HepG2 (cell line): ENCODE data around the gene FAM20A. TPM values are rescaled to one million over a fixed set of nuclear protein-coding genes. Genes with fewer than 3 reads are reported as not detected.

Experiments
- BATF2 ChIP-seq: sonication (generic); formaldehyde crosslinking; IDR thresholded peaks from 2 replicates; pipeline ENCODE4 v1.8.0; 2022; ENCODE audit warnings: mild to moderate bottlenecking, missing genetic modification reagents, moderate library complexity
- DNMT1 ChIP-seq: sonication (generic); formaldehyde crosslinking; IDR thresholded peaks from 2 replicates; pipeline ENCODE4 v1.5.1; 2020; ENCODE audit warnings: mild to moderate bottlenecking, missing genetic modification reagents
- E2F2 ChIP-seq: sonication (generic); formaldehyde crosslinking; IDR thresholded peaks from 2 replicates; pipeline ENCODE4 v1.4.0; 2020; ENCODE audit warnings: missing genetic modification reagents, borderline replicate concordance
- EZH2 ChIP-seq: conservative IDR thresholded peaks from 2 replicates; pipeline ENCODE4 v1.6.1; 2012; ENCODE audit warnings: mild to moderate bottlenecking, low read depth, low read length, moderate library complexity
- NR2F6 ChIP-seq, 2 experiments: IDR thresholded peaks; 2 replicates each; pipeline ENCODE4 v1.6.1; 2016; ENCODE audit warnings: antibody characterized with exemption in 1 of 2, mild to moderate bottlenecking in 1 of 2
- PHB2 ChIP-seq: fragments of 450-650 bp; IDR thresholded peaks from 2 replicates; pipeline ENCODE4 v1.6.1; 2018; ENCODE audit not compliant: partially characterized antibody
- SUZ12 ChIP-seq: fragments of 150-350 bp; IDR thresholded peaks from 2 replicates; pipeline ENCODE4 v1.6.1; 2014; ENCODE audit warnings: low read depth, low read length
- THRA ChIP-seq: sonication (generic); formaldehyde crosslinking; IDR thresholded peaks from 2 replicates; pipeline ENCODE4 v1.4.0; 2020; ENCODE audit warnings: missing genetic modification reagents, borderline replicate concordance
- TOE1 ChIP-seq: sonication (generic); formaldehyde crosslinking; IDR thresholded peaks from 2 replicates; pipeline ENCODE4 v1.4.0; 2020; ENCODE audit warnings: mild to moderate bottlenecking, missing genetic modification reagents
- TOPORS ChIP-seq: sonication (generic); formaldehyde crosslinking; IDR thresholded peaks from 2 replicates; pipeline ENCODE4 v1.8.0; 2023; ENCODE audit warnings: mild to moderate bottlenecking, missing genetic modification reagents
- ZNF263 ChIP-seq: sonication (generic); formaldehyde crosslinking; IDR thresholded peaks from 2 replicates; pipeline ENCODE4 v1.4.0; 2020; ENCODE audit warnings: missing genetic modification reagents
- ZNF766 ChIP-seq: sonication (generic); formaldehyde crosslinking; IDR thresholded peaks from 2 replicates; pipeline ENCODE4 v1.5.0; 2020; ENCODE audit warnings: missing genetic modification reagents, borderline replicate concordance
- ZNF768 ChIP-seq: sonication (generic); formaldehyde crosslinking; IDR thresholded peaks from 2 replicates; pipeline ENCODE4 v1.4.0; 2020; ENCODE audit warnings: missing genetic modification reagents
- polyA plus RNA-seq, 8 experiments: library from polyadenylated mRNA; depleted of rRNA in 3 of 8; stranded (reverse) in 7 of 8; unstranded in 1 of 8; fragments of >200 nt; fragmentation: Illumina TruSeq in 4 of 8; extraction: Trizol in 4 of 8; gene quantifications; 2 replicates each; pipeline versions ENCODE4 v1.2.1 to v1.2.3, GENCODE V29; 2011 to 2016; ENCODE audit warnings: low read depth in 4 of 8, missing spikeins in 1 of 8, mixed read lengths in 1 of 8; ENCODE audit not compliant: insufficient read depth in 1 of 8
- total RNA-seq, 5 experiments: library from RNA; depleted of rRNA; stranded (reverse); fragments of >200 nt; fragmentation: Illumina TruSeq; extraction: Trizol; gene quantifications; 2 replicates each; pipeline ENCODE4 v1.2.3, GENCODE V29; 2016; ENCODE audit warnings: low read depth in 1 of 5
- TF ChIP-seq, protein P1 (sequence below): IDR thresholded peaks from 2 replicates; pipeline ENCODE4 v1.6.1; 2016
- TF ChIP-seq, protein P2 (sequence below): sonication (generic); formaldehyde crosslinking; IDR thresholded peaks from 2 replicates; pipeline ENCODE4 v1.5.0; 2020; ENCODE audit warnings: missing genetic modification reagents
- TF ChIP-seq, protein P3 (sequence below): conservative IDR thresholded peaks from 2 replicates; pipeline ENCODE4 v1.6.1; 2018; ENCODE audit warnings: missing genetic modification reagents
- TF ChIP-seq, protein P4 (sequence below), 2 experiments: sonication (generic) in 1 of 2; formaldehyde crosslinking in 1 of 2; IDR thresholded peaks; 2 replicates each; pipeline versions ENCODE4 v1.5.1 to v1.6.1; 2011 to 2020; ENCODE audit warnings: borderline replicate concordance in 1 of 2, low read depth in 1 of 2, low read length in 1 of 2, mild to moderate bottlenecking in 1 of 2, missing genetic modification reagents in 1 of 2, moderate library complexity in 1 of 2

Gene FAM20A
- total and polyA plus RNA-seq, 2 of the 13 experiments (the other 11 are each of a cell fraction or from before 2014, with no cell fraction given), result 9.3 to 20.7 TPM

- TF ChIP-seq, protein P1, sequence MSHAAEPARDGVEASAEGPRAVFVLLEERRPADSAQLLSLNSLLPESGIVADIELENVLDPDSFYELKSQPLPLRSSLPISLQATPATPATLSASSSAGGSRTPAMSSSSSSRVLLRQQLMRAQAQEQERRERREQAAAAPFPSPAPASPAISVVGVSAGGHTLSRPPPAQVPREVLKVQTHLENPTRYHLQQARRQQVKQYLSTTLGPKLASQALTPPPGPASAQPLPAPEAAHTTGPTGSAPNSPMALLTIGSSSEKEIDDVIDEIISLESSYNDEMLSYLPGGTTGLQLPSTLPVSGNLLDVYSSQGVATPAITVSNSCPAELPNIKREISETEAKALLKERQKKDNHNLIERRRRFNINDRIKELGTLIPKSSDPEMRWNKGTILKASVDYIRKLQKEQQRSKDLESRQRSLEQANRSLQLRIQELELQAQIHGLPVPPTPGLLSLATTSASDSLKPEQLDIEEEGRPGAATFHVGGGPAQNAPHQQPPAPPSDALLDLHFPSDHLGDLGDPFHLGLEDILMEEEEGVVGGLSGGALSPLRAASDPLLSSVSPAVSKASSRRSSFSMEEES, result no peak
- no peak for TF ChIP-seq TOE1 (CRISPR knock-in tag)
- no peak for TF ChIP-seq ZNF263
- TF ChIP-seq NR2F6 (IDR thresholded peaks at IDR 0.05), result peak; percentile 69
- peak; percentile 68 for TF ChIP-seq NR2F6 (CRISPR knock-in tag; IDR thresholded peaks at IDR 0.05)
- TF ChIP-seq E2F2 (CRISPR knock-in tag), result no peak
- no peak for TF ChIP-seq EZH2
- TF ChIP-seq ZNF768, result peak; percentile 89
- TF ChIP-seq SUZ12, result no peak
- 0 out of 2 replicates have a peak, but pooled peaks have one; percentile 11 for TF ChIP-seq THRA (CRISPR knock-in tag)
- TF ChIP-seq, protein P2, sequence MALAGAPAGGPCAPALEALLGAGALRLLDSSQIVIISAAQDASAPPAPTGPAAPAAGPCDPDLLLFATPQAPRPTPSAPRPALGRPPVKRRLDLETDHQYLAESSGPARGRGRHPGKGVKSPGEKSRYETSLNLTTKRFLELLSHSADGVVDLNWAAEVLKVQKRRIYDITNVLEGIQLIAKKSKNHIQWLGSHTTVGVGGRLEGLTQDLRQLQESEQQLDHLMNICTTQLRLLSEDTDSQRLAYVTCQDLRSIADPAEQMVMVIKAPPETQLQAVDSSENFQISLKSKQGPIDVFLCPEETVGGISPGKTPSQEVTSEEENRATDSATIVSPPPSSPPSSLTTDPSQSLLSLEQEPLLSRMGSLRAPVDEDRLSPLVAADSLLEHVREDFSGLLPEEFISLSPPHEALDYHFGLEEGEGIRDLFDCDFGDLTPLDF, result no peak
- TF ChIP-seq, protein P3, sequence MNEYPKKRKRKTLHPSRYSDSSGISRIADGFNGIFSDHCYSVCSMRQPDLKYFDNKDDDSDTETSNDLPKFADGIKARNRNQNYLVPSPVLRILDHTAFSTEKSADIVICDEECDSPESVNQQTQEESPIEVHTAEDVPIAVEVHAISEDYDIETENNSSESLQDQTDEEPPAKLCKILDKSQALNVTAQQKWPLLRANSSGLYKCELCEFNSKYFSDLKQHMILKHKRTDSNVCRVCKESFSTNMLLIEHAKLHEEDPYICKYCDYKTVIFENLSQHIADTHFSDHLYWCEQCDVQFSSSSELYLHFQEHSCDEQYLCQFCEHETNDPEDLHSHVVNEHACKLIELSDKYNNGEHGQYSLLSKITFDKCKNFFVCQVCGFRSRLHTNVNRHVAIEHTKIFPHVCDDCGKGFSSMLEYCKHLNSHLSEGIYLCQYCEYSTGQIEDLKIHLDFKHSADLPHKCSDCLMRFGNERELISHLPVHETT (CRISPR knock-in tag), result no peak
- no peak for TF ChIP-seq TOPORS (CRISPR knock-in tag)
- no peak for TF ChIP-seq BATF2 (CRISPR knock-in tag)
- TF ChIP-seq PHB2, result no peak
- no peak for TF ChIP-seq ZNF766 (CRISPR knock-in tag)
- TF ChIP-seq, protein P4, sequence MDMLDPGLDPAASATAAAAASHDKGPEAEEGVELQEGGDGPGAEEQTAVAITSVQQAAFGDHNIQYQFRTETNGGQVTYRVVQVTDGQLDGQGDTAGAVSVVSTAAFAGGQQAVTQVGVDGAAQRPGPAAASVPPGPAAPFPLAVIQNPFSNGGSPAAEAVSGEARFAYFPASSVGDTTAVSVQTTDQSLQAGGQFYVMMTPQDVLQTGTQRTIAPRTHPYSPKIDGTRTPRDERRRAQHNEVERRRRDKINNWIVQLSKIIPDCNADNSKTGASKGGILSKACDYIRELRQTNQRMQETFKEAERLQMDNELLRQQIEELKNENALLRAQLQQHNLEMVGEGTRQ (IDR thresholded peaks at IDR 0.05; ENCODE audit: low read depth, low read length), result no peak
- TF ChIP-seq, protein P4 (CRISPR knock-in tag; IDR thresholded peaks at IDR 0.05; ENCODE audit: borderline replicate concordance), result no peak
- TF ChIP-seq DNMT1 (CRISPR knock-in tag), result 0 out of 2 replicates have a peak, but pooled peaks have one; percentile 29
These were observed 91.8 kb downstream of the FAM20A start (continued) for GRCh38 chr17:68509141-68510057.
